Endothelial cell of hepatic sinusoid (primary cell): ENCODE measurements around the gene PMAIP1.
"Not testable (repeated sequence)": the region's sequence is repeated elsewhere in the genome, so short reads cannot be mapped to it uniquely, and the experiment has no call there.

Experiments used
- in situ Hi-C: cut with HindIII; loops from 2 replicates; pipeline ENCODE4 v1.10.0; 2017; ENCODE audit warnings: low sequenced_read_pairs

The PMAIP1 gene

GRCh38 chr18:59881728-59882656 lies 17.8 kb upstream of the PMAIP1 start:
- in situ Hi-C loops = loop anchor here (5.0 kb wide), 1 partner anchor 60 kb away; no protein-coding TSS in a partner anchor

DNA sequence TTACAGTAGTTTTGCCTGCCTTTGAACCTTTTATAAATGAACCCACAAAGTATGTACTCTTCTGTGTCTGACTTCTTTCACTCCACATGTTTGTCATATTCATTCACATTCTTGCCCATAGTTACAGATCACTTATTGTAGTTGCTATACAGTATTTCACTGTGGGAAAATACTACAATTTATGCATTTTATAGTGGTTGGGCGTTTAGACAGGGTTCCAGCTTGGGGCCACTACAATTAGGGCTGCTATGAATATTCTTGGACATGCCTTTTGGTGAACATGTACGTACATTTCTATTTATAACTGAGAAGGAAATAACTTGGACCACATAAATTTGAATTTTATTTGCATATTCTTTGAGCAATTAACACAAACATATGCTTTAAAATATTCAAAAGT lies 15.4 kb upstream of the PMAIP1 start:
- in situ Hi-C loops = loop anchor here (5.0 kb wide), 1 partner anchor 62 kb away; no protein-coding TSS in a partner anchor

DNA sequence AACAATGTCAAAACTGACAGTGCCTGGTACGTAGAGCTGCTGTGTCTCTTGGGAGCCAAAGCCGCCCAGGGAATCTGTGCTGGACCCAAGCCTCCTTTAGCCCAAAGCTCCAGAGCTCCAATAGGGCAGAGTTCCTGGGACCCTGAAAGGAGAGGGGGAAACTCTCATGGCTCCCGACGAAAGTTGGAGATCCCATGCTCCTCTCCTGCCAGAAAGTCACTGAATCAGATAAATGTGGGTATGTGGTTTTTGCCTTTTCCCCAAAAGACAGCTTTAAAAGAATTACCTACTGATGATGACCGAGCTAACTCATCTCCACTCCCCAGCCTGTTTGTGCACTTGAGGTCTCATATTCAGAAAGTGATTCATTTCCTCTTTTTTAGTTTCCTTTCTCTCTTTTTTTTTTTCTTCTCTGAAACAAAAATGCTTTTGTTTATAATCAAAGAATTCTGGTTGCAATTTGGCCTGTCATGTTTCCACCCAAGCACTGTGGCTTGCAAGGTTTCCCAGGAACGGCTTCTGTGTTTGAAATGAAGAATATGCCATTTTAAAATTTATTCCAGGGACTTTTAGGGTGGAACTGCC lies 14.1 kb upstream of the PMAIP1 start:
- in situ Hi-C loops = no loop called here

- in situ Hi-C loops = not testable (repeated sequence)
These were observed 13.4 kb upstream of the PMAIP1 start for GRCh38 chr18:59886399-59886798.

GRCh38 chr18:59892123-59892522 lies 7.7 kb upstream of the PMAIP1 start:
- in situ Hi-C loops = no loop called here

GRCh38 chr18:59893971-59894370 lies 5.8 kb upstream of the PMAIP1 start:
- in situ Hi-C loops = no loop called here

GRCh38 chr18:59897321-59897954 lies 2.4 kb upstream of the PMAIP1 start:
- in situ Hi-C loops = no loop called here

GRCh38 chr18:59898093-59898492 lies 1.7 kb upstream of the PMAIP1 start:
- in situ Hi-C loops = no loop called here

- in situ Hi-C loops = no loop called here
These were observed 1.0 kb upstream of the PMAIP1 start for GRCh38 chr18:59898609-59899297.

DNA sequence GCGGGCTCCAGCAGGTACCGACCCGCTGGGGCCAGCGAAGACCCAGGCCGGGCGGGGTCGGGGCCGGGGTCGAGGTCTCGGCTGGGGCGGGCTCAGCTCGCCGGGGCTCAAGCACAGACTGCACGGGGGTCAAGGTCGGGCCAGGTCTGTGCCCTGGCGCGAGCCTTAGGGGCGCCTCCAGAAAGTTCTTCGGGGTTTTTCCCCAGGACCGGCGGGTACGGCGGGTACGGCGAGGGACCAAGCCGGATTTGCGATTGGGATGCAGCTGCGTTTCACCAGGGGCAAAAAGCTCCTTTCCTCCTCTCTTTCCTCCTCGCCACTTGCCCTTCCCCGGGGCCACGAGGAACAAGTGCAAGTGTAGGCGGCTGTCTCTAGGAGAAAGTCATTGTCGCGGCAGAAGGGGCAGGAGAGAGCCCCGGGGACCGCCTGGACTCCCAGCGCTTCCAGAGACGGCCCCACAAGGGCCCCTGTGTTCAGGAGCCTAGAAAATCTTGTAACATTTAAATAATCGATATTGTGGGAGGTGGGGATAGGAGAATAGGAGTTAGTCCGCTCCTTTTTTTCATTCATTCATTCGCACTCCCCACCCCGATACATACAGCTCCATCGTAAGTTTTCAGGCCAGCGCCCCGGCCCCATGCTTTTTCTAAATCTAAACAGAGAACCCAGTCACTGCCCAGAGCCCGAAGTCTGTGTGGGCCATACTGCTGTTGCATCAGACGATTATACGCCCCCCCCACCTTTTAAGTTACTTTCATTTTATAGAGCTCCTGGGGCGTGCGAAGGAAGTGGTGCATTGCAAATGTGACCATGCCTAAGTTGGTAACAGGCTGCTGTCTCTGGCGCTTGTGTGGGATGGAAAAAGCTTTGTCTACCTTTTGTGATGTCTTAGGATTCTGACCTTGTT lies 679 bp downstream of the PMAIP1 start:
- in situ Hi-C loops = no loop called here

DNA sequence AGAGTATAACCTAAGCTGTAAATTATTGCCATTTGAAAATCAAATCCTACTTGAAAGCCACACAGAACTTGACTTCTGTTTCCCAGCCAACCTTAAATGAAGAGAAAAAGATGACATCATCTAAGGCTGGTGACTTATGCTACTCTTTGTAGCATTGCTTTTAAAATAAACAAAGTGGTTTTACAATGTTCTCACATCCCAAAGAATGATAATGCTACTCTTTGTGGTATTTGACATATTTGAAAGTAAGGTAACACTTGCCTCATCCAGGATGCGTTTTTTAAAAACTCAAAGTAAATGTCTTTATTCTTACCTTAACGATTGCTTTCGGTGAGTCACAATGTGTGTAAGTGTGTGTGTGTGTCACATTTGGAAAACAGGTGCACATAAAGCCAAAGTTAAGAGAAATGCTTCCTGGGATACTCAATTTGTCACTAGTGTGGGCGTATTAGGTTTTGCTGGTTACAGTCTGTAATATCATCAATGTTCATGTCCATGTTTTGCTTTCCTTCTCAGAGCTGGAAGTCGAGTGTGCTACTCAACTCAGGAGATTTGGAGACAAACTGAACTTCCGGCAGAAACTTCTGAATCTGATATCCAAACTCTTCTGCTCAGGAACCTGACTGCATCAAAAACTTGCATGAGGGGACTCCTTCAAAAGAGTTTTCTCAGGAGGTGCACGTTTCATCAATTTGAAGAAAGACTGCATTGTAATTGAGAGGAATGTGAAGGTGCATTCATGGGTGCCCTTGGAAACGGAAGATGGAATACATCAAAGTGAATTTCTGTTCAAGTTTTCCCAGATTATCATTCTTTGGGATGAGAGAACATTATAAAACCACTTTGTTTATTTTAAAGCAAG lies 2.6 kb downstream of the PMAIP1 start:
- in situ Hi-C loops = no loop called here

DNA sequence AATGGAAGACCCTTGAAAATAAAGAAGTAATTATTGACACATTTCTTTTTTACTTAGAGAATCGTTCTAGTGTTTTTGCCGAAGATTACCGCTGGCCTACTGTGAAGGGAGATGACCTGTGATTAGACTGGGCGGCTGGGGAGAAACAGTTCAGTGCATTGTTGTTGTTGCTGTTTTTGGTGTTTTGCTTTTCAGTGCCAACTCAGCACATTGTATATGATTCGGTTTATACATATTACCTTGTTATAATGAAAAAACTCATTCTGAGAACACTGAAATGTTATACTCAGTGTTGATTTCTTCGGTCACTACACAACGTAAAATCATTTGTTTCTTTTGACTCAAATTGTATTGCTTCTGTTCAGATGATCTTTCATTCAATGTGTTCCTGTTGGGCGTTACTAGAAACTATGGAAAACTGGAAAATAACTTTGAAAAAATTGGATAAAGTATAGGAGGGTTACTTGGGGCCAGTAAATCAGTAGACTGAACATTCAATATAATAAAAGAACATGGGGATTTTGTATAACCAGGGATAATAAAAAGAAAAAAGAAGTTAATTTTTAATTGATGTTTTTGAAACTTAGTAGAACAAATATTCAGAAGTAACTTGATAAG lies 3.3 kb downstream of the PMAIP1 start:
- in situ Hi-C loops = no loop called here

DNA sequence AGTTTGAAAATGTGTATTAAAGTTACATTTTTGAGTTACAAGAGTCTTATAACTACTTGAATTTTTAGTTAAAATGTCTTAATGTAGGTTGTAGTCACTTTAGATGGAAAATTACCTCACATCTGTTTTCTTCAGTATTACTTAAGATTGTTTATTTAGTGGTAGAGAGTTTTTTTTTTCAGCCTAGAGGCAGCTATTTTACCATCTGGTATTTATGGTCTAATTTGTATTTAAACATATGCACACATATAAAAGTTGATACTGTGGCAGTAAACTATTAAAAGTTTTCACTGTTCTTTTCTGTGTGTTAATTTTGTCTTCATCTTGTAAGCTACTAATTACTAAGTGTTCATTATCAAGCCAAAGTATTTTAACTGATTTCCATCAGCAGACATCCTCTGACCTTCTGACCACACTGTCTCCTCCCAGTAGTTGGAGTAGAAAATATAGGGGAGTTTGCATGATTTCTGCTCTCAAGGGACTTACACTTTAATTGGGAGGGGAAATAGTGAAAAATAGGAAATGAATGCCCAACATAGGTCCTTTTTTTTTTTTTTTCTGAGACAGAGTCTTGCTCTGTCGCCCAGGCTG lies 4.3 kb downstream of the PMAIP1 start:
- in situ Hi-C loops = no loop called here

GRCh38 chr18:59905686-59906091 lies 5.9 kb downstream of the PMAIP1 start:
- in situ Hi-C loops = no loop called here

GRCh38 chr18:59906203-59906602 lies 6.4 kb downstream of the PMAIP1 start:
- in situ Hi-C loops = no loop called here

- in situ Hi-C loops = no loop called here
These were observed 7.4 kb downstream of the PMAIP1 start for GRCh38 chr18:59907172-59907571.

DNA sequence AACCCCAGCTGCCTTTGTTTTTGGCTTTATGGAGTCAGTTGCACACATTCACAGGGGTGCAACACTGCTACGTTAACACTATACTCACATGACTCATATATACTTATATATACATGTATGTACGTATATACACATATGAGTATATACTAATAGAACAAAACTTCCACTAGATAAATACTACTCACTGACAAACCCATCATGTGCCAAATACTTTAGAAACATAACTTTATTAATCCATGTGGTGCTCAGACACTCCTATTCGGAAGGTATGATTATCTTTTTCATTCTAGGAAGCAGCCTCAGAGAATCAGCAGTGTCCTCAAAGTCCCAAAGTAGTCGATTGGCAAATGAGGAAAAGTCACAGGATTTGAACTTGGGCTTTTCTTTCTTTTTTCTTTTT lies 7.9 kb downstream of the PMAIP1 start:
- in situ Hi-C loops = no loop called here

GRCh38 chr18:59908799-59909198 lies 9.0 kb downstream of the PMAIP1 start:
- in situ Hi-C loops = no loop called here
